Endothelial cell of umbilical vein (primary cell): Measurements from ENCODE around the gene INTS14. TPM values are rescaled to one million over a fixed set of nuclear protein-coding genes. Genes with fewer than 3 reads are reported as not detected.

ENCODE experiments used
- BruUV-seq: library from RNA; stranded (reverse); fragments of 400-500 nt; replicated peaks from 2 replicates; lab custom pipeline; 2021; lab: Mats Ljungman, UMichigan
- CTCF ChIA-PET: fragments of 300-600, 350-600 bp; sonication (Branson Sonifier 250); formaldehyde crosslinking; loops from one replicate; lab custom pipeline; 2021; ENCODE audit warnings: antibody characterized with exemption, inconsistent platforms; lab: Charles Lee
- POLR2A ChIA-PET: fragments of 300-600, 350-600 bp; sonication (Branson Sonifier 250); formaldehyde crosslinking; loops from one replicate; lab custom pipeline; 2021; ENCODE audit warnings: antibody characterized with exemption, inconsistent platforms; lab: Charles Lee
- DNase-seq: peaks from one replicate; pipeline ENCODE4 v3.0.0-alpha.2; 2011; ENCODE audit warnings: low read depth, low spot score
- FAIRE-seq: peaks from 2 replicates; lab custom pipeline; 2011; peaks lifted over from hg19 to GRCh38; lab: Jason Lieb, UNC
- H2AFZ ChIP-seq: 2 replicates; pipeline ENCODE4 v1.6.0; 2012; ENCODE audit warnings: low read depth, low read length, control low read depth, inconsistent platforms
- H3K27ac ChIP-seq: 2 replicates; pipeline ENCODE4 v1.5.1; 2011; ENCODE audit warnings: low read depth, mild to moderate bottlenecking, control low read depth, low read length, moderate library complexity; ENCODE audit not compliant: insufficient read depth
- H3K27me3 ChIP-seq, 2 experiments: 2 replicates each; pipeline versions ENCODE4 v1.6.0 to v1.6.1; 2011; ENCODE audit warnings: low read length in 2 of 2, mixed read lengths in 1 of 2; ENCODE audit not compliant: control insufficient read depth in 2 of 2, insufficient read depth in 2 of 2
- H3K36me3 ChIP-seq, 2 experiments: 2 replicates in 1 of 2; 3 replicates in 1 of 2; pipeline ENCODE4 v1.5.1; 2011; ENCODE audit warnings: low read length in 2 of 2, mild to moderate bottlenecking in 1 of 2, moderate library complexity in 1 of 2; ENCODE audit not compliant: control insufficient read depth in 2 of 2, insufficient read depth in 2 of 2; ENCODE audit errors: extremely low read depth in 1 of 2
- H3K4me1 ChIP-seq: 3 replicates; pipeline ENCODE4 v1.5.1; 2011; ENCODE audit warnings: mild to moderate bottlenecking, low read length; ENCODE audit not compliant: control insufficient read depth, insufficient read depth; ENCODE audit errors: extremely low read depth
- H3K4me2 ChIP-seq: 2 replicates; pipeline ENCODE4 v1.6.1; 2011; ENCODE audit warnings: low read length, control low read depth, mixed read lengths; ENCODE audit not compliant: insufficient read depth
- H3K4me3 ChIP-seq, 3 experiments: fragments of 200-600 bp in 1 of 3; sonication (generic), shearing (Covaris generic) in 1 of 3; replicated peaks in 1 of 3; 2 replicates each; pipeline ENCODE4 v1.5.1; 2011 to 2016; ENCODE audit warnings: control low read depth in 3 of 3, low read length in 3 of 3, mild to moderate bottlenecking in 2 of 3, inconsistent platforms in 1 of 3, low read depth in 1 of 3, moderate library complexity in 1 of 3; ENCODE audit not compliant: insufficient read depth in 1 of 3
- H3K79me2 ChIP-seq: 2 replicates; pipeline ENCODE4 v1.6.0; 2012; ENCODE audit warnings: low read length, inconsistent platforms; ENCODE audit not compliant: control insufficient read depth, insufficient read depth
- H3K9ac ChIP-seq: replicated peaks from 2 replicates; pipeline ENCODE3; 2011; ENCODE audit warnings: low read length, control low read depth; ENCODE audit not compliant: insufficient read depth; ENCODE audit errors: extremely low read depth
- H3K9me1 ChIP-seq: replicated peaks from 3 replicates; pipeline ENCODE4 v1.6.0; 2011; ENCODE audit warnings: mild to moderate bottlenecking, low read length; ENCODE audit not compliant: control insufficient read depth, insufficient read depth; ENCODE audit errors: extremely low read depth
- H3K9me3 ChIP-seq: replicated peaks from 2 replicates; pipeline ENCODE4 v1.5.1; 2012; ENCODE audit warnings: low read length, inconsistent platforms; ENCODE audit not compliant: control insufficient read depth, insufficient read depth
- H4K20me1 ChIP-seq: replicated peaks from 2 replicates; pipeline ENCODE3; 2011; ENCODE audit warnings: mild to moderate bottlenecking, low read length; ENCODE audit not compliant: control insufficient read depth, insufficient read depth; ENCODE audit errors: extremely low read depth
- CTCF ChIP-seq, 2 donors: IDR thresholded peaks; 1 replicate in 1 of 2; 2 replicates in 1 of 2; pipeline ENCODE4 v1.5.1; 2011; ENCODE audit warnings: low read length in 2 of 2, mild to moderate bottlenecking in 2 of 2, moderate library complexity in 2 of 2, control low read depth in 1 of 2, inconsistent platforms in 1 of 2, low read depth in 1 of 2; ENCODE audit not compliant: insufficient read depth in 1 of 2; ENCODE audit errors: extremely low read depth in 1 of 2
- EZH2 ChIP-seq: IDR thresholded peaks from 2 replicates; pipeline ENCODE4 v1.6.1; 2012; ENCODE audit warnings: borderline replicate concordance, low read depth, mild to moderate bottlenecking, moderate library complexity, low read length, inconsistent platforms; ENCODE audit not compliant: severe bottlenecking
- FOS ChIP-seq: IDR thresholded peaks from 2 replicates; pipeline ENCODE4 v1.6.1; 2011; ENCODE audit warnings: mild to moderate bottlenecking, low read length, moderate library complexity, borderline replicate concordance; ENCODE audit not compliant: insufficient read depth
- GATA2 ChIP-seq: IDR thresholded peaks from 2 replicates; pipeline ENCODE4 v1.7.0; 2011; ENCODE audit warnings: low read depth, mild to moderate bottlenecking, moderate library complexity, mixed read lengths, low read length; ENCODE audit not compliant: insufficient read length, insufficient read depth
- JUN ChIP-seq: IDR thresholded peaks from 2 replicates; pipeline ENCODE4 v1.6.1; 2011; ENCODE audit warnings: borderline replicate concordance, low read depth; ENCODE audit not compliant: insufficient read length, insufficient read depth
- MYC ChIP-seq: IDR thresholded peaks from one replicate; pipeline ENCODE4 v1.6.1; 2011; ENCODE audit warnings: mild to moderate bottlenecking, low read depth, low read length
- POLR2A ChIP-seq: IDR thresholded peaks from 2 replicates; pipeline ENCODE4 v1.6.1; 2012; ENCODE audit warnings: low read depth, mild to moderate bottlenecking, control low read depth, low read length
- POLR2AphosphoS5 ChIP-seq: IDR thresholded peaks from 2 replicates; pipeline ENCODE4 v1.6.1; 2012; ENCODE audit warnings: low read depth, mild to moderate bottlenecking, control low read depth, low read length, moderate library complexity; ENCODE audit not compliant: insufficient read depth
- dilution Hi-C: fragments of 300-500 bp; cut with MboI; formaldehyde crosslinking; loops from one replicate; pipeline ENCODE4 v1.15.0; 2019; ENCODE audit warnings: low sequenced_read_pairs; ENCODE audit not compliant: extremely low pct_ligation_motif_present
- intact Hi-C: fragments of 100-400 bp; cut with micrococcal nuclease; formaldehyde crosslinking; loops from one replicate; pipeline ENCODE4 v1.10.0; 2022
- polyA plus RNA-seq, 4 experiments: library from polyadenylated mRNA; depleted of rRNA in 3 of 4; stranded (reverse) in 3 of 4; unstranded in 1 of 4; fragments of >200 nt; gene quantifications; 2 replicates each; pipeline versions ENCODE4 v1.2.1 to v1.2.3, GENCODE V29; 2011 to 2012; ENCODE audit warnings: missing spikeins in 1 of 4
- total RNA-seq: library from RNA; stranded (reverse); gene quantifications from 2 replicates; pipeline ENCODE4 v1.2.3, GENCODE V29; 2021
- TF ChIP-seq, protein P1 (sequence below): IDR thresholded peaks from 2 replicates; pipeline ENCODE4 v1.6.1; 2011; ENCODE audit not compliant: insufficient read depth, insufficient read length

Gene INTS14
- total and polyA plus RNA-seq, 2 donors (not counting 3 experiments of a cell fraction or from before 2014, with no cell fraction given): 41.7 to 52.6 TPM

GRCh38 chr15:65620833-65621232, 9.9 kb upstream of the INTS14 start:
- BruUV-seq: no TSS peak
- ChIA-PET CTCF (interaction anchor here (1.4 to 1.6 kb wide), 2 partner anchors 16 to 33 kb away, joined by 4 to 6 read pairs; no protein-coding TSS in a partner anchor), POLR2A (no interaction called here)
- H3K79me2 ChIP-seq: no peaks in the 10 kb centered on the region
- H3K36me3 ChIP-seq: no peaks in the 10 kb centered on the region
- H3K4me3 ChIP-seq: no peak overlapping the region
- FAIRE-seq (no peak), DNase-seq (no peak)
- no peaks in the 10 kb centered on the region for H3K4me1 ChIP-seq
- H3K27me3 ChIP-seq: no peaks in the 10 kb centered on the region
- intact Hi-C loops: no loop called here
- H3K27ac ChIP-seq: no peak overlapping the region
- no peak overlapping the region for H3K9ac ChIP-seq
- H3K9me1 ChIP-seq: no peaks in the 10 kb centered on the region
- no peaks in the 10 kb centered on the region for H3K9me3 ChIP-seq
- no peak overlapping the region for H3K4me2 ChIP-seq
- H2AFZ ChIP-seq: no peak overlapping the region
- TF ChIP-seq FOS: no peak
- no peak for TF ChIP-seq CTCF (IDR thresholded peaks at IDR 0.05; ENCODE audit: extremely low read depth in 1 of 2, insufficient read depth in 1 of 2, low read depth in 1 of 2, low read length in 2 of 2)
- TF ChIP-seq MYC: no peak
- no peak for TF ChIP-seq POLR2A
- TF ChIP-seq JUN: no peak
- no peak for TF ChIP-seq POLR2AphosphoS5
- TF ChIP-seq, protein P1, sequence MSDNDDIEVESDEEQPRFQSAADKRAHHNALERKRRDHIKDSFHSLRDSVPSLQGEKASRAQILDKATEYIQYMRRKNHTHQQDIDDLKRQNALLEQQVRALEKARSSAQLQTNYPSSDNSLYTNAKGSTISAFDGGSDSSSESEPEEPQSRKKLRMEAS: no peak
- TF ChIP-seq GATA2: no peak
- TF ChIP-seq EZH2: no peak
- no peaks in the 10 kb centered on the region for H4K20me1 ChIP-seq
- dilution Hi-C loops: no loop called here
